GM13977 (cell line): Measurements from ENCODE around the gene RSAD1.

ENCODE experiments used
- DNase-seq: peaks from one replicate; pipeline ENCODE4 v3.0.0; 2012; ENCODE audit warnings: low spot score
- CTCF ChIP-seq: IDR thresholded peaks from 2 replicates; pipeline ENCODE4 v1.5.1; 2012; ENCODE audit warnings: mild to moderate bottlenecking, control low read depth; ENCODE audit not compliant: insufficient read depth; ENCODE audit errors: extremely low read depth, missing control alignments
- in situ Hi-C: fragments of 300-500 bp; cut with MboI; formaldehyde crosslinking; loops from one replicate; pipeline ENCODE4 v1.12.0; 2022; ENCODE audit warnings: low sequenced_read_pairs, low pct_unique_long_range_greater_than_20kb, mixed read lengths, inconsistent platforms; ENCODE audit not compliant: unreplicated experiment

RSAD1 gene

GRCh38 chr17:50447870-50448595 is 30.6 kb upstream of the RSAD1 start:
- TF ChIP-seq CTCF = no peak
- DNase-seq = no peak
- in situ Hi-C loops = no loop called here

GRCh38 chr17:50448643-50449042 is 30.0 kb upstream of the RSAD1 start:
- TF ChIP-seq CTCF = no peak
- in situ Hi-C loops = no loop called here
- DNase-seq = no peak

GRCh38 chr17:50451943-50452629 is 26.6 kb upstream of the RSAD1 start:
- no peak for TF ChIP-seq CTCF
- DNase-seq = no peak
- in situ Hi-C loops = no loop called here

GRCh38 chr17:50452630-50453300 is 25.9 kb upstream of the RSAD1 start:
- TF ChIP-seq CTCF = no peak

GRCh38 chr17:50453901-50454300 is 24.8 kb upstream of the RSAD1 start:
- in situ Hi-C loops = no loop called here
- TF ChIP-seq CTCF = no peak
- no peak for DNase-seq

More at GRCh38 chr17:50452630-50453300, 25.9 kb upstream of the RSAD1 start:
- no peak for DNase-seq
- in situ Hi-C loops = no loop called here

GRCh38 chr17:50457621-50458020 is 21.0 kb upstream of the RSAD1 start:
- no peak for TF ChIP-seq CTCF
- in situ Hi-C loops = no loop called here
- DNase-seq = no peak
